GM23248 (cell line): ENCODE data around the gene PLA2G2F. TPM values are rescaled to one million over a fixed set of nuclear protein-coding genes. Genes with fewer than 3 reads are reported as not detected.

Experiments used
- DNase-seq: peaks from one replicate; pipeline ENCODE4 v3.0.0-alpha.2; 2015
- H2AFZ ChIP-seq: fragments of 200-600 bp; sonication (generic); 2 replicates; pipeline ENCODE4 v1.6.1; 2016; ENCODE audit warnings: antibody characterized with exemption
- H3F3A ChIP-seq: fragments of 200-600 bp; sonication (generic); 2 replicates; pipeline ENCODE4 v1.6.1; 2016; ENCODE audit warnings: mild to moderate bottlenecking, antibody characterized with exemption, mixed run types; ENCODE audit not compliant: insufficient read depth
- H3K27ac ChIP-seq: fragments of 200-600 bp; sonication (generic); 2 replicates; pipeline ENCODE4 v1.5.1; 2016; ENCODE audit warnings: mild to moderate bottlenecking
- H3K27me3 ChIP-seq: fragments of 200-600 bp; sonication (generic); replicated peaks from 2 replicates; pipeline ENCODE4 v1.6.1; 2016; ENCODE audit warnings: mild to moderate bottlenecking; ENCODE audit not compliant: insufficient read depth
- H3K36me3 ChIP-seq: fragments of 200-600 bp; sonication (generic); 2 replicates; pipeline ENCODE4 v1.6.1; 2016; ENCODE audit warnings: low read depth, mild to moderate bottlenecking
- H3K4me1 ChIP-seq: fragments of 200-600 bp; sonication (generic); 2 replicates; pipeline ENCODE4 v1.6.1; 2016; ENCODE audit warnings: mild to moderate bottlenecking; ENCODE audit not compliant: insufficient read depth
- H3K4me2 ChIP-seq: fragments of 200-600 bp; sonication (generic); one replicate; pipeline ENCODE4 v1.6.1; 2016; ENCODE audit warnings: mild to moderate bottlenecking; ENCODE audit not compliant: unreplicated experiment
- H3K4me3 ChIP-seq: fragments of 200-600 bp; sonication (generic); 2 replicates; pipeline ENCODE4 v1.5.1; 2016; ENCODE audit warnings: mild to moderate bottlenecking
- H3K79me2 ChIP-seq: fragments of 200-600 bp; sonication (generic); 2 replicates; pipeline ENCODE4 v1.6.1; 2016; ENCODE audit warnings: mild to moderate bottlenecking; ENCODE audit not compliant: insufficient read depth
- H3K9ac ChIP-seq: fragments of 200-600 bp; sonication (generic); 2 replicates; pipeline ENCODE4 v1.6.1; 2016; ENCODE audit warnings: mild to moderate bottlenecking
- H3K9me2 ChIP-seq: fragments of 200-600 bp; sonication (generic); 2 replicates; pipeline ENCODE4 v1.6.1; 2016; ENCODE audit warnings: mixed run types, mild to moderate bottlenecking, moderate library complexity; ENCODE audit not compliant: insufficient read depth
- H3K9me3 ChIP-seq: fragments of 200-600 bp; sonication (generic); one replicate; pipeline ENCODE4 v1.6.1; 2017; ENCODE audit warnings: low read depth
- H4K20me1 ChIP-seq: fragments of 200-600 bp; sonication (generic); 2 replicates; pipeline ENCODE4 v1.6.0; 2016; ENCODE audit not compliant: insufficient read depth
- EZH2 ChIP-seq: fragments of 200-600 bp; sonication (generic); IDR thresholded peaks from 2 replicates; pipeline ENCODE4 v1.6.1; 2018; ENCODE audit warnings: antibody characterized with exemption, mild to moderate bottlenecking; ENCODE audit not compliant: insufficient read depth, poor library complexity, severe bottlenecking
- EZH2phosphoT487 ChIP-seq: fragments of 200-600 bp; sonication (generic); IDR thresholded peaks from 2 replicates; pipeline ENCODE4 v1.6.1; 2018; ENCODE audit warnings: antibody characterized with exemption, moderate library complexity, mild to moderate bottlenecking, low read depth; ENCODE audit not compliant: insufficient read depth
- WGBS, 2 experiments: methylation state at CpG; one replicate each; pipeline ENCODE4 v1.1.6; 2015 to 2017; ENCODE audit warnings: low lambda C conversion rate in 2 of 2, low coverage in 1 of 2; ENCODE audit errors: missing lambda C conversion rate in 2 of 2; 5-methylcytosine and 5-hydroxymethylcytosine counted together
- in situ Hi-C: fragments of 300-500 bp; cut with MboI; formaldehyde crosslinking; loops from 2 replicates; pipeline ENCODE4 v1.15.0; 2020
- polyA plus RNA-seq: library from polyadenylated mRNA; unstranded; fragments of >200 nt; fragmentation: Nextera tagmentation; extraction: Ambion mirVana; gene quantifications from 2 replicates; pipeline ENCODE4 v1.2.1, GENCODE V29; 2016
- total RNA-seq: library from RNA; depleted of rRNA; stranded (reverse); fragments of >200 nt; shearing (Covaris generic); gene quantifications from 2 replicates; pipeline ENCODE4 v1.2.3, GENCODE V29; 2014

Gene PLA2G2F
- total and polyA plus RNA-seq, 2 experiments from 2014 or later = not detected

GRCh38 chr1:20192871-20193411 is 53.8 kb downstream of the PLA2G2F start:
- WGBS, 2 experiments = 50 to 56% methylated on average over 1 of the region's 1 CpG

GRCh38 chr1:20194224-20194623 is 55.1 kb downstream of the PLA2G2F start:
- TF ChIP-seq EZH2phosphoT487 (no peak), EZH2 (no peak)
- Histone ChIP-seq H3K4me1 (peaks cover 16% of the 10 kb centered on the region), H3K79me2 (no peaks in the 10 kb centered on the region), H3K9me2 (no peaks in the 10 kb centered on the region), H3K36me3 (no peaks in the 10 kb centered on the region), H3K9me3 (no peaks in the 10 kb centered on the region), H3K27me3 (peaks cover 34% of the 10 kb centered on the region), H4K20me1 (no peaks in the 10 kb centered on the region), H2AFZ (no peak overlapping the region), H3F3A (0 out of 2 replicates have a peak, but pooled peaks cover 6% of the 10 kb centered on the region), H3K9ac (no peak overlapping the region), H3K4me3 (no peak overlapping the region), H3K27ac (no peak overlapping the region), H3K4me2 (no peak overlapping the region)
- no peak for DNase-seq
- 74 to 77% methylated on average over 2 of the region's 2 CpGs for WGBS, 2 experiments
- in situ Hi-C loops = no loop called here

More at GRCh38 chr1:20192871-20193411, 53.8 kb downstream of the PLA2G2F start:
- no peak overlapping the region for H3K4me3 ChIP-seq
- DNase-seq = no peak
- no peaks in the 10 kb centered on the region for H3K79me2 ChIP-seq
- H3F3A ChIP-seq = 0 out of 2 replicates have a peak, but pooled peaks cover 2% of the 10 kb centered on the region
- H3K9me3 ChIP-seq = no peaks in the 10 kb centered on the region
- H2AFZ ChIP-seq = no peak overlapping the region
- in situ Hi-C loops = no loop called here
- peaks cover 11% of the 10 kb centered on the region for H3K4me1 ChIP-seq
- H3K9me2 ChIP-seq = no peaks in the 10 kb centered on the region
- H4K20me1 ChIP-seq = no peaks in the 10 kb centered on the region
- H3K9ac ChIP-seq = no peak overlapping the region
- no peak for TF ChIP-seq EZH2
- TF ChIP-seq EZH2phosphoT487 = no peak
- peaks cover 44% of the 10 kb centered on the region for H3K27me3 ChIP-seq
- no peaks in the 10 kb centered on the region for H3K36me3 ChIP-seq
- no peak overlapping the region for H3K27ac ChIP-seq
- no peak overlapping the region for H3K4me2 ChIP-seq

- Histone ChIP-seq H3K4me2 (peak overlapping the region; percentile 87), H4K20me1 (no peaks in the 10 kb centered on the region), H2AFZ (no peak overlapping the region), H3K36me3 (no peaks in the 10 kb centered on the region), H3K4me1 (peaks cover 16% of the 10 kb centered on the region), H3K9ac (no peak overlapping the region), H3K9me2 (no peaks in the 10 kb centered on the region), H3K27me3 (peaks cover 35% of the 10 kb centered on the region), H3K9me3 (no peaks in the 10 kb centered on the region), H3K4me3 (peak overlapping the region; percentile 46), H3K79me2 (no peaks in the 10 kb centered on the region), H3F3A (0 out of 2 replicates have a peak, but pooled peaks cover 6% of the 10 kb centered on the region), H3K27ac (no peak overlapping the region)
- 8 to 9% methylated on average over 15 of the region's 15 CpGs for WGBS, 2 experiments
- DNase-seq = peak; percentile 78
- TF ChIP-seq EZH2phosphoT487 (no peak), EZH2 (no peak)
- in situ Hi-C loops = no loop called here
These were observed 55.8 kb downstream of the PLA2G2F start for GRCh38 chr1:20194757-20195461.

- H3K27me3 ChIP-seq = peaks cover 35% of the 10 kb centered on the region
- 0 out of 2 replicates have a peak, but pooled peaks cover 6% of the 10 kb centered on the region for H3F3A ChIP-seq
- no peak for DNase-seq
- H3K9me2 ChIP-seq = no peaks in the 10 kb centered on the region
- no peak overlapping the region for H3K4me2 ChIP-seq
- no peaks in the 10 kb centered on the region for H3K36me3 ChIP-seq
- H3K9me3 ChIP-seq = no peaks in the 10 kb centered on the region
- in situ Hi-C loops = no loop called here
- TF ChIP-seq EZH2 (no peak), EZH2phosphoT487 (no peak)
- 44 to 59% methylated on average over 4 of the region's 4 CpGs for WGBS, 2 experiments
- no peaks in the 10 kb centered on the region for H4K20me1 ChIP-seq
- H3K4me1 ChIP-seq = peaks cover 16% of the 10 kb centered on the region
- no peak overlapping the region for H3K4me3 ChIP-seq
- no peaks in the 10 kb centered on the region for H3K79me2 ChIP-seq
- H2AFZ ChIP-seq = no peak overlapping the region
- no peak overlapping the region for H3K9ac ChIP-seq
- H3K27ac ChIP-seq = no peak overlapping the region
These were observed 56.3 kb downstream of the PLA2G2F start for GRCh38 chr1:20195462-20195780.
